Measurements from ENCODE around the gene ST7L.

Gene ST7L

GRCh38 chr1:112618114-112618720 is 724 bp downstream of the ST7L start:
- peak; percentile 39 for DNase-seq (ENCODE audit: low read depth)

- DNase-seq (ENCODE audit: low read depth) = peak; percentile 64
These were observed 4.4 kb downstream of the ST7L start for GRCh38 chr1:112614460-112615065.

DNA sequence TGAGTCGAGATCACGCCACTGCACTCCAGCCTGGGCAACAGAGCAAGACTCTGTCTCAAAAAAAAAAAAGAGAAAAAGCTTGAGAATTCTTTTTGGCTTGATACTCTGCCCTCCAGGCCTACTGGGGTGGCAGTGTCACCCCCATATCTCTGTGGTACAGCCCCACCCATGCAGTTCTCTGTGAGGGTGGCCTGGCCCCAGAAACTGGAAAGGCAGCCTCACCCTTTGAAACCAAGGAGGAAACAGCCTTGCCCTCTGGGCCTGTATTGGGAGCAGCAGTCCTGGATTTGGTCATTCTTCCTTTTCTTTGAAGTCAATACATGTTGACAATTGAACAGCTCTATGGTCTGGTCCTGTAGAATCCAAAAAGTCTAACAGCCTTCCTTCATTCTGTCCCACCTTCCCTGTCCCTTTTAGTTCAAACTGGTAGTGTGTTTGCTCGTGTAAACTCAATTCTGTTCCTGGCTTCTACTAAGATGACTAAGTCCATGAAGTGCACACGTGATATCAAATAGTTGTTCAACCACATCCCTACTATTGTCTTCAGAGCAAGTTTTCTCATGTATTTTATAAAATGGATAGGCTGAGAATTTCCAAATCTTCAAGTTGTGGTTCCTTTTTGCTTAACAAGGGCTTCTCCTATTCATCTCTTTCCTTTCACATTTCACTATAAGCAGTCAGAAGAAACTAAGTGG is 13.2 kb downstream of the ST7L start:
- DNase-seq (ENCODE audit: low read depth) = no peak

DNA sequence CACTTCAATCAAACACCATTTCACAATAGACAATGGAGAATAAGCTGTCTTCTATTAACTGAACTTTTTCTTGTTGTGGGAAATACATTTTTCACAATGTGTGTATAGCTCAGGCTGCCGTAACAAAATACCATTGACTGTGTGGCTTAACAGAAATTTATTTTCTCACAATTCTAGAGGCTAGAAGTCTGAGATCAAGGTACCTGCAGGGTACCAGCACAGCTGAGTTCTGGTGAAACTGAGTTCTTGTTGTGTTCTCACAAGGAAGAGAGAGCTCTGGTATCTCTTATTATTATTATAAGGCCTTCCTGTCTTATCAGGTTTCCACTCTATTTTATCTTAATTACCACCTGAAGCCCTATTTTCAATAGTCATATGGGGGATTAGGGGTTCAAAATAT is 15.4 kb downstream of the ST7L start:
- no peak for DNase-seq (ENCODE audit: low read depth)

GRCh38 chr1:112603012-112603411 is 15.9 kb downstream of the ST7L start:
- DNase-seq (ENCODE audit: low read depth) = no peak

GRCh38 chr1:112599477-112599876 is 19.5 kb downstream of the ST7L start:
- DNase-seq (ENCODE audit: low read depth) = no peak

GRCh38 chr1:112594208-112594876 is 24.6 kb downstream of the ST7L start:
- no peak for DNase-seq (ENCODE audit: low read depth)

DNA sequence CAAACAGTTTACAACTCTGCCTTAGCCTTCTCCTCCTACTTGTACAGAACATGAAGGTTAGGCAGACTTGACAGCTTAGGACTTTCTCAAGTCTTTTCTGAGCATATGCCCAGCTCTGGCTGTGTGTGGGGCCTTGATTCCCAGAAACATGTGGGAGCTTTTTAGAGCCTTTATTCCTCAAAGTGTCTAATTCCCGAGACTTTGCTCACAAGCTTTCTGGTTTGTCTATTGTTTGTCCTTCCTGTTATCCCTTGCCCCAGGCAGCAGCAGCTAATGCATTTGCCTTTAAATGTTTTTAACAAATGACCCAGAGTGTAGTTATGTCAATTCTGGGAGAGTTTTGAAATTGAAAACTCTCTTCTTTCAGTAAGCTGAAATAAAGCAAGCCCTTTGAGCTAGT is 29.2 kb downstream of the ST7L start:
- DNase-seq (ENCODE audit: low read depth) = no peak

GRCh38 chr1:112583366-112583765 is 35.6 kb downstream of the ST7L start:
- no peak for DNase-seq (ENCODE audit: low read depth)

DNA sequence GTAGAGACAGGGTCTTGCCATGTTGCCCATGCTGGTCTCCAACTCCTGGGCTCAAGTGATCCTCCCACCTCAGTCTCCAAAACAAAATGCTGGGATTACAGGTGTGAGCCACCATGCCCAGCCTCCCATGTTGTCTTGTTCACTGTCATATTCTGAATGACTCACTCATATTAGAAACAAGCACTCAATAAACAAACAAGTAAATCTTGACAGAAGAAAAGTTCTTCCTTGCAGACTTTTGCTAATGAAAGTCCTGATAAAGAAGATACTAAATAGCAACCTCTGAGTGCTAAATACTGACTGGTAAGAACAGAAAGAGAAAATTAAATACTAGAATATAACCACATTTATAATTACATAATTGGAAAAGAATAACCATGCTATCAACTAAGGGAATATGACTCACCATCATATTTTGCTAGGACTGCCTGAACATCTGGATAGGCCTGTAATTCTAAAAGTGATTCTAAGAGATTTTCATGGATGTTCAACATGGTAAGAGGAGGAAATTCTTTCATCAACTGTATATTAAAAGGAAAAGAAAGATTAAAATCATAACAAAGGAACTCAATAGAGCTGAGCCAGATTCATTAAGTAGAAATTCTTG is 37.3 kb downstream of the ST7L start:
- peak; percentile 16 for DNase-seq (ENCODE audit: low read depth)

DNA sequence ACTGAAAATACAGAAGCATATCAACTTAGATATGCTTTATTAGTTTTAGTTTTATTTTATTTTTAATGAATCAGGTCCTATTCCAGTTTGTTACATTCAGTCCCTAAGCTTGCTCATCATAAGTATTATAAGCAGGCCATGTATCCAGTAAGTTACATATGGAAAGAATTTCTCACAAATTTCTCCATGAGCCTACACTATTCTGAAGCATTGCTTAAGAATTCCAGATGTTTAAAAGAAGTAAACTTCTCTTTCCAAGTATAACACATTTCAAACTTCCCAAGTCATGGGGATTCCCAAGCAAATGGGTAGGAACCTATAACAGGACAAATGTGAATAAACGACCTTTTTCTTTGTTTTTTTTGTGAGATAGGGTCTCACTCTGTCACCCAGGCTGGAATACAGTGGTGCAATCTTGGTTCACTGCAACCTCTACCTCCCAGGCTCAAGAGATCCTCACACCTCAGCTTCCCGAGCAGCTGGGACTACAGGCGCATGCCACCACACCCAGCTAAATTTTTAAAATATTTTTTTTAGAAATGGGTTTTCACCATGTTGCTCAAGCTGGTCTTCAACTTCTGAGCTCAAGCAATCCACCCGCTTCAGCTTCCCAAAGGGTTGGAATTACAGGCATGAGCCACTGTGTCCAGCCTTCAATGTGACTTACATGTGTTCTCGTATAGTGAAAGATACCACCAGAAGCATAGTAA is 39.0 kb downstream of the ST7L start:
- DNase-seq (ENCODE audit: low read depth) = no peak

DNA sequence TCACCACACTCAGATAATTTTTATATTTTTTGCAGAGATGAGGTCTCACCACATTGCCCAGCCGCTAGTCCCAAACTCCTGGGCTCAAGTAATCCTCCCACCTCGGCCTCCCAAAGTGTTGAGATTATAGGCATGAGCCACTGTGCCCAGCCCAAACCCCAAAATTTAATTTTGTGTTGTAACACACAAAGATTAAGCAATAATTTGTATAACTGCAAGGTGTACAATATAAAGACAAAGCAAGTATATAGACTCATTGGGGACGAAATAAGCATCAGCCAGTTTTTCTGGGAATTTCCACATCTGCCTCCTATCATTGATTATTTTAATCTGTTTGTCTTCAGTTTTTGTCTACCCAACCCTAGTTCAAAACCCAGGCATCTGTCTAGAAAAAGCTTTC is 42.7 kb downstream of the ST7L start:
- DNase-seq (ENCODE audit: low read depth) = no peak

DNA sequence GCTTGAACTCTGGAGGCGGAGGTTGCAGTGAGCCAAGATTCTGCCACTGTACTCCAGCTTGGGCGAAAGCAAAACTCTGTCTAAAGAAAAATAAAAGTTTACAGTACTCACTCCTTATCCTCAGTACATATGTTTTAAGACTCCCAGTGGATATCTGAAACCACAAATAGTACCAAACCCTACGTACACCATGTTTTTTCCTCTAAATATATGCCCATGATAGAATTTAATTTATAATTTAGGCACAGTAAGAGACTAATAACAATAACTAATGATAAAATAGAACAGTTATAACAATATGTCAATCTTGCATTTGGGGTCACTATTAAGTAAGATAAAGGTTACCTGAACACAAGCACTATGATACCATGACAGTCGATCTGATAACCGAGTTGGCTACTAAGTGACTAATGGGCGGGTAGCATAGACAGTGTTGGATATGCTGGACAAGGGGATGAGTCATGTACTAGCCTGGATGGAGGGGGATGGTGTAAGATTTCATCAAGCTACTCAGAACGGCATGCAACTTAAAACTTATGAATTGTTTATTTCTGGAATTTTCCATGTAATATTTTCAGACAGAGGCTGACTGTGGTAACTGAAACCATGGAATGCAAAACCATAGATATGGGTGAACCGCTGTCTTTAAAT is 43.7 kb downstream of the ST7L start:
- DNase-seq (ENCODE audit: low read depth) = peak; percentile 100

GRCh38 chr1:112565800-112566199 is 53.1 kb downstream of the ST7L start:
- DNase-seq (ENCODE audit: low read depth) = no peak

GRCh38 chr1:112564081-112564480 is 54.9 kb downstream of the ST7L start:
- DNase-seq (ENCODE audit: low read depth) = no peak

DNA sequence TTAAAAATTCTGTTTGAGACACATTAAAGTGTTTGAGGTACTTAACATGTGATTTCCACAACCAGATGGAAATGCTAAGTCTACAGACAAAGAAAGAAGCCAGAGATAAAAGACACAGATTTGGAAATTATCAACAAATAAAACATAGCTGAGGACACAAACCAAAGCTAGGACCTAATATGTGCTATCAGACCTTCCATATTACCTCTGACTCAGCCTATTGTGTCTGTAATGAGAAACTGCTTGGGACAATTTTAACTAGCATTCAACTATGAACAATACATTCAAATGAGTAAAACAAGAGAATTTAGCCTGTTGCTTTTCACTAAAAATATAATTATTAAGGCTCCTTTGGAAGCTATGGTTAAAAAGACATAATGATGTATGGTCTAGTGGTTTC is 55.6 kb downstream of the ST7L start:
- DNase-seq (ENCODE audit: low read depth) = no peak

GRCh38 chr1:112558634-112559033 is 60.3 kb downstream of the ST7L start:
- DNase-seq (ENCODE audit: low read depth) = no peak

GRCh38 chr1:112557385-112557784 is 61.6 kb downstream of the ST7L start:
- DNase-seq (ENCODE audit: low read depth) = peak; percentile 79

- no peak for DNase-seq (ENCODE audit: low read depth)
These were observed 64.5 kb downstream of the ST7L start for GRCh38 chr1:112554411-112554810.

DNA sequence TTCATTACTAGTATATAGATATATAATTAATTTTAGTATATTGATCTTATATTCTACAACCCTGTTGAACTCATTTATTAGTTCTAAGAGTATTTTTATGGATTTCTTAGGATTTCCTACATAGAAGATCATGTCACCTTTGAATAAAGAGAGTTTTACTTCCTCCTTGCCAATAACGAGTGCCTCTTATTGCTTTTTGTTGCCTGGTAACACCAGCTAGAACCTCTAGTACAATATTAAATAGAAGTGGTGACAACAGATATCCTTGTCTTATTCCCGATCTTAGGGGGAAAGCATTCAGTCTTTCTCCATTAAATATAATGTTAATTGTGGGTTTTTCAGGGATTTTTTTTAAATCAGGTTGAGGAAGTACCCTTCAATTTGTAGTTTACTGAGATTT is 69.4 kb downstream of the ST7L start:
- DNase-seq (ENCODE audit: low read depth) = no peak

DNA sequence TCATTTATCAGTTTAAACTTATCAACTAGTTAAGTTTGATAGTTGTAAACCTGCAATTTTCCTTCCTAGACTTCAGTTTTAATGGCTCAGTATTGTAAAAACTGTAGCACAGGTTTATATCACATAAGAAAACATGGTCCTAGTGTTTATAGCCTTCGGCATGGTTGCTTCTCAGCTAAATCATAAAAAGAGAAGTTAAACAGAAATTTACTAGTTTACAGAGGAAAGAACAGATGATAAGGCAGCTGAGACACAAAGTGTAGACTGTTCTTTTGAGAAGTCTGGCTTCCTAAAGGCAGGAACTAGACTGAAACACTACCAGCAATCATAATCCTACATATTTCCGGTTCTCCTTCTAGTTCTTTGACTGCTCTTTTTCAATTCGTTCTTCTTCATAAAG is 70.4 kb downstream of the ST7L start:
- DNase-seq (ENCODE audit: low read depth) = no peak

- DNase-seq (ENCODE audit: low read depth) = no peak
These were observed 72.9 kb downstream of the ST7L start for GRCh38 chr1:112546076-112546475.
